KMS-11 (cell line): ENCODE results near the gene ANO3.

Source experiments
- H2AFZ ChIP-seq: fragments of 200-600 bp; sonication (generic); 2 replicates; pipeline ENCODE4 v1.6.1; 2016; ENCODE audit warnings: antibody characterized with exemption, mixed run types, low read depth
- H3K27ac ChIP-seq: fragments of 200-600 bp; sonication (generic); 2 replicates; pipeline ENCODE4 v1.6.1; 2016; ENCODE audit warnings: mild to moderate bottlenecking, mixed run types
- H3K27me3 ChIP-seq: fragments of 200-600 bp; sonication (generic); 2 replicates; pipeline ENCODE4 v1.6.1; 2017; ENCODE audit warnings: mild to moderate bottlenecking, low read depth, mixed run types, moderate library complexity; ENCODE audit not compliant: insufficient read depth
- H3K36me3 ChIP-seq: fragments of 200-600 bp; sonication (generic); 2 replicates; pipeline ENCODE4 v1.6.1; 2017; ENCODE audit warnings: mild to moderate bottlenecking, mixed run types; ENCODE audit not compliant: insufficient read depth
- H3K4me1 ChIP-seq: fragments of 200-600 bp; sonication (generic); 2 replicates; pipeline ENCODE4 v1.6.1; 2016; ENCODE audit warnings: mild to moderate bottlenecking, low read depth, mixed run types; ENCODE audit not compliant: poor library complexity, severe bottlenecking
- H3K4me2 ChIP-seq: fragments of 200-600 bp; sonication (generic); 2 replicates; pipeline ENCODE4 v1.7.0; 2016; ENCODE audit warnings: mild to moderate bottlenecking, mixed run types
- H3K4me3 ChIP-seq: fragments of 200-600 bp; sonication (generic); IDR thresholded peaks from 2 replicates; pipeline ENCODE4 v1.6.1; 2017; ENCODE audit warnings: low read depth, low read length, mixed read lengths; ENCODE audit not compliant: insufficient read depth
- H3K79me2 ChIP-seq: fragments of 200-600 bp; sonication (generic); 2 replicates; pipeline ENCODE4 v1.6.1; 2016; ENCODE audit warnings: low read depth, mixed run types; ENCODE audit not compliant: insufficient read depth
- H3K9ac ChIP-seq: fragments of 200-600 bp; sonication (generic); 2 replicates; pipeline ENCODE4 v1.6.1; 2016; ENCODE audit warnings: mild to moderate bottlenecking, mixed run types
- H4K20me1 ChIP-seq: fragments of 200-600 bp; sonication (generic); 2 replicates; pipeline ENCODE4 v1.6.1; 2016; ENCODE audit warnings: mild to moderate bottlenecking, mixed run types; ENCODE audit not compliant: insufficient read depth
- TF ChIP-seq, protein P1 (sequence below): fragments of 200-600 bp; sonication (generic); conservative IDR thresholded peaks from 2 replicates; pipeline ENCODE4 v1.6.1; 2017; ENCODE audit warnings: low read depth, mild to moderate bottlenecking, antibody characterized with exemption, low read length, moderate library complexity, mixed read lengths

ANO3 gene

DNA sequence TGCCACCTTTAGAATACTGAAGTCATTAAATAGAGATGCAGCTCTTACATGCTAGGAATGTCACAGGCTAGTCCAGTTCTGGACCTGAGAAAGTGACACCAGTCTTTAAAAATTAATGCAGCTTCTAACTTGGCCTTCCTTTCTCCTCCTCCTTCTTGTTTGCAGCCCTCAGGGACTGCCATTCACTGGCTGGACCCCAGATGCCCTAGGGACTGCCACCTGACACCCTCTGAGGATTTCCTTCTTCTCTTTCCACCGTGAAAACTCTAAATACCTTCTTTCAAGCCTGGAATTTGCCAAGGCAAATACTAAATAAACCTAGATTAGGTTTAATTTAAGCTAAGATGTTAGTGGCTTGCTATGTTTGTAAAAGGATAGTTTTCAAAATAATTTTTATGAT, 161.7 kb downstream of the ANO3 start:
- no peak overlapping the region for H3K9ac ChIP-seq
- H3K79me2 ChIP-seq: no peaks in the 10 kb centered on the region
- no peaks in the 10 kb centered on the region for H3K27me3 ChIP-seq
- H4K20me1 ChIP-seq: no peaks in the 10 kb centered on the region
- no peak overlapping the region for H3K4me3 ChIP-seq
- no peak overlapping the region for H3K27ac ChIP-seq
- H3K4me2 ChIP-seq: no peak overlapping the region
- H2AFZ ChIP-seq: no peak overlapping the region
- TF ChIP-seq, protein P1, sequence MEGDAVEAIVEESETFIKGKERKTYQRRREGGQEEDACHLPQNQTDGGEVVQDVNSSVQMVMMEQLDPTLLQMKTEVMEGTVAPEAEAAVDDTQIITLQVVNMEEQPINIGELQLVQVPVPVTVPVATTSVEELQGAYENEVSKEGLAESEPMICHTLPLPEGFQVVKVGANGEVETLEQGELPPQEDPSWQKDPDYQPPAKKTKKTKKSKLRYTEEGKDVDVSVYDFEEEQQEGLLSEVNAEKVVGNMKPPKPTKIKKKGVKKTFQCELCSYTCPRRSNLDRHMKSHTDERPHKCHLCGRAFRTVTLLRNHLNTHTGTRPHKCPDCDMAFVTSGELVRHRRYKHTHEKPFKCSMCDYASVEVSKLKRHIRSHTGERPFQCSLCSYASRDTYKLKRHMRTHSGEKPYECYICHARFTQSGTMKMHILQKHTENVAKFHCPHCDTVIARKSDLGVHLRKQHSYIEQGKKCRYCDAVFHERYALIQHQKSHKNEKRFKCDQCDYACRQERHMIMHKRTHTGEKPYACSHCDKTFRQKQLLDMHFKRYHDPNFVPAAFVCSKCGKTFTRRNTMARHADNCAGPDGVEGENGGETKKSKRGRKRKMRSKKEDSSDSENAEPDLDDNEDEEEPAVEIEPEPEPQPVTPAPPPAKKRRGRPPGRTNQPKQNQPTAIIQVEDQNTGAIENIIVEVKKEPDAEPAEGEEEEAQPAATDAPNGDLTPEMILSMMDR: no peak
- H3K36me3 ChIP-seq: no peaks in the 10 kb centered on the region
- no peaks in the 10 kb centered on the region for H3K4me1 ChIP-seq

GRCh38 chr11:26507229-26507628, 175.3 kb downstream of the ANO3 start:
- Histone ChIP-seq H2AFZ (no peak overlapping the region), H3K27ac (no peak overlapping the region), H3K4me3 (no peak overlapping the region), H3K4me1 (no peaks in the 10 kb centered on the region), H3K79me2 (no peaks in the 10 kb centered on the region), H3K9ac (no peak overlapping the region), H3K27me3 (no peaks in the 10 kb centered on the region), H3K4me2 (no peak overlapping the region), H4K20me1 (no peaks in the 10 kb centered on the region), H3K36me3 (no peaks in the 10 kb centered on the region)
- TF ChIP-seq, protein P1: no peak

DNA sequence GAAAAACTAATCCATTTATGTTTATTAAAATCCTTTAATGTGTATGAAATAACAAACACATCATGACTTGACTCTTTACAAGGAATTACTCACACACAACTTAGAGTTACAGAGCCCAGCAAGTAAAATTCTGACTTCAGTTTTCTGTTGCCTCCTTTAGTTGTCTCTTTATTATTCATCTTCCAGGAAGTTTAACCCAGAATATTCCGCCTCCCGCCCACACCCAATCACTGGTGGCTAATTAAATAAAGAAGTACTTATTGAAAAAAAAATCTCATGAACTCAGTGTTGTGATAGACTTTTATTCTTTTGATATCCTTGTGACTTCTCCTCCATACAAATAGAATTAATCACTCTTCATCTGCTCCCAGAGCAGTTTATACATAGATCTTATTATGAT, 178.2 kb downstream of the ANO3 start:
- Histone ChIP-seq H4K20me1 (no peaks in the 10 kb centered on the region), H2AFZ (no peak overlapping the region), H3K9ac (no peak overlapping the region), H3K27ac (no peak overlapping the region), H3K36me3 (no peaks in the 10 kb centered on the region), H3K4me2 (no peak overlapping the region), H3K4me1 (no peaks in the 10 kb centered on the region), H3K4me3 (no peak overlapping the region), H3K79me2 (no peaks in the 10 kb centered on the region), H3K27me3 (no peaks in the 10 kb centered on the region)
- TF ChIP-seq, protein P1: no peak

- Histone ChIP-seq H3K36me3 (no peaks in the 10 kb centered on the region), H3K27ac (no peak overlapping the region), H3K27me3 (no peaks in the 10 kb centered on the region), H3K4me2 (no peak overlapping the region), H3K9ac (no peak overlapping the region), H4K20me1 (no peaks in the 10 kb centered on the region), H3K4me3 (no peak overlapping the region), H3K79me2 (no peaks in the 10 kb centered on the region), H3K4me1 (no peaks in the 10 kb centered on the region), H2AFZ (no peak overlapping the region)
- TF ChIP-seq, protein P1: no peak
Measured at GRCh38 chr11:26510756-26511155, 178.8 kb downstream of the ANO3 start.

- H2AFZ ChIP-seq: no peak overlapping the region
Measured at GRCh38 chr11:26512196-26512595, 180.3 kb downstream of the ANO3 start.

More at GRCh38 chr11:26512196-26512595, 180.3 kb downstream of the ANO3 start:
- H3K79me2 ChIP-seq: no peaks in the 10 kb centered on the region
- H3K4me3 ChIP-seq: no peak overlapping the region
- H3K36me3 ChIP-seq: no peaks in the 10 kb centered on the region
- no peak overlapping the region for H3K27ac ChIP-seq
- TF ChIP-seq, protein P1: no peak
- no peaks in the 10 kb centered on the region for H4K20me1 ChIP-seq
- H3K4me2 ChIP-seq: no peak overlapping the region
- H3K9ac ChIP-seq: no peak overlapping the region
- no peaks in the 10 kb centered on the region for H3K27me3 ChIP-seq
- H3K4me1 ChIP-seq: no peaks in the 10 kb centered on the region
